Activated CD8-positive, alpha-beta memory T cell treated with anti-CD3 and anti-CD28 coated beads, Interleukin-2, amount 50 U/mL, for 1 hour (primary cell): ENCODE data around the gene DDX39A.
A peak's percentile ranks its signal among the peaks of the same experiment; 100 is the strongest.
"Not testable (repeated sequence)": the region's sequence is repeated elsewhere in the genome, so short reads cannot be mapped to it uniquely, and the experiment has no call there.

Experiments
- DNase-seq: peaks from one replicate; pipeline ENCODE4 v3.0.0-alpha.2; 2020; ENCODE audit errors: extremely low read depth

DDX39A gene

GRCh38 chr19:14419106-14419813 lies at the start of gene DDX39A:
DDX39A (minus strand) TSS chr19:14419341; CDS start chr19:14413220, 6,121 bp downstream.
- peak; percentile 98 for DNase-seq

DNA sequence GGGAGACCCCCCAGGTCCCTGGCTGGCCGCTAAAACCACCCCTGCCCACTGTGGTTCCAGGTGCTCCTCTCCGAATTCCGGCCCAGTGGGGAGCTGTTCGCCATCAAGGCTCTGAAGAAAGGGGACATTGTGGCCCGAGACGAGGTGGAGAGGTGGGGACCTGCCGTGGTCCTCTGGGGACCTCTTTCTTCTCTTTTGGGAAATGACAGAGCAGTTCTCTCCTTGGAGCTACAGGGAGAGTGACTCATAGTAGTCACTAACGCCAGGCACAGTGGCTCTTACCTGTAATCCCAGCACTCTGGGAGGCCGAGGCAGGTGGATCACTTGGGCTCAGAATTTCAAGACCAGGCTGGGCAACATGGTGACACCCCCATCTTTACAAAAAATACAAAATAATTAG lies 48.7 kb upstream of the DDX39A start:
- no peak for DNase-seq

GRCh38 chr19:14467391-14467790 lies 48.2 kb upstream of the DDX39A start:
- no peak for DNase-seq

DNA sequence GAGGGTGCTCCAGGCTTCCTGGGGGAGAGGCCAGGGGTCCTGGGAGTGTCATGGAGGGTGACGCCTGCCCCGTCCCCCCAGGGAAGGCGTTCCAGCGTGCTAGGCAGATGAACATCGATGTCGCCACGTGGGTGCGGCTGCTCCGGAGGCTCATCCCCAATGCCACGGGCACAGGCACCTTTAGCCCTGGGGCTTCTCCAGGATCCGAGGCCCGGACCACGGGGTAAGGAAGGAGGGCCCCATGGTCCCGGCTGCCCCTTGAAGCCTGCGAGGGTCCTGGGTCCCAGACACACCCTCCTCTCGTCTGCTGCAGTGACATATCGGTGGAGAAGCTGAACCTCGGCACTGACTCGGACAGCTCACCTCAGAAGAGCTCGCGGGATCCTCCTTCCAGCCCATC lies 44.6 kb upstream of the DDX39A start:
- DNase-seq = no peak

- DNase-seq = not testable (repeated sequence)
These were observed 43.3 kb upstream of the DDX39A start for GRCh38 chr19:14462401-14462800.

DNA sequence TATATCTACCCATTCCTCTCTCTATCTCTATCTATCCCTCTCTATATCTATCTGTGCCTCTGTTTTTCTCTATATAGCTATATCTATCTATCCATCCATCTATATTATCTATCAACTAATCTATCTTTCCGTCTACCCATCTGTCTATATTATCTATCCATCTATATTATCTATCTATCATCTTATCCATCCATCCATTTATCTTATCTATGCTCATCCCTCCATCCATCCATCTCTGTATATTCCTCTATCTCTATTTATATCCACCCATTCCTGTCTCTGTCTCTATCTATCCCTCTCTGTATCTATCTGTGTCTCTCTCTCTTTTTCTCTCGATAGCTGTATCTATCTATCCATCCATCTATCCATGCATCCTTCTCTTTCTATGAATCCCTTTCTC lies 41.8 kb upstream of the DDX39A start:
- DNase-seq = no peak

GRCh38 chr19:14459703-14460102 lies 40.6 kb upstream of the DDX39A start:
- no peak for DNase-seq

GRCh38 chr19:14452303-14452702 lies 33.2 kb upstream of the DDX39A start:
- DNase-seq = not testable (repeated sequence)

DNA sequence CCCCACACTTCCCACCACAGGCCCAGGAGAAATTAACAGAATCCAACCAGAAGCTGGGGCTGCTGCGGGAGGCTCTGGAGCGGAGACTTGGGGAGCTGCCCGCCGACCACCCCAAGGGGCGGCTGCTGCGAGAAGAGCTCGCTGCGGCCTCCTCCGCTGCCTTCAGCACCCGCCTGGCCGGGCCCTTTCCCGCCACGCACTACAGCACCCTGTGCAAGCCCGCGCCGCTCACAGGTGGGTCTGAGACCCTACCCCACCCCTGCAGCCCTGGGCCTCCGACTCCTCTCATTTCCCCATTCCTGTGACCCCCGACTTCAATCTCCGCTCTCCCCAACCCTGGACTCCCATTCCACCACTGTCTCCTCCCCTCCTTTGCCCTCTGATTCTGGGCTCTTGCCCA lies 31.7 kb upstream of the DDX39A start:
- DNase-seq = no peak

GRCh38 chr19:14450168-14450874 lies 31.2 kb upstream of the DDX39A start:
- DNase-seq = no peak

- DNase-seq = no peak
These were observed 30.2 kb upstream of the DDX39A start for GRCh38 chr19:14449321-14449720.

DNA sequence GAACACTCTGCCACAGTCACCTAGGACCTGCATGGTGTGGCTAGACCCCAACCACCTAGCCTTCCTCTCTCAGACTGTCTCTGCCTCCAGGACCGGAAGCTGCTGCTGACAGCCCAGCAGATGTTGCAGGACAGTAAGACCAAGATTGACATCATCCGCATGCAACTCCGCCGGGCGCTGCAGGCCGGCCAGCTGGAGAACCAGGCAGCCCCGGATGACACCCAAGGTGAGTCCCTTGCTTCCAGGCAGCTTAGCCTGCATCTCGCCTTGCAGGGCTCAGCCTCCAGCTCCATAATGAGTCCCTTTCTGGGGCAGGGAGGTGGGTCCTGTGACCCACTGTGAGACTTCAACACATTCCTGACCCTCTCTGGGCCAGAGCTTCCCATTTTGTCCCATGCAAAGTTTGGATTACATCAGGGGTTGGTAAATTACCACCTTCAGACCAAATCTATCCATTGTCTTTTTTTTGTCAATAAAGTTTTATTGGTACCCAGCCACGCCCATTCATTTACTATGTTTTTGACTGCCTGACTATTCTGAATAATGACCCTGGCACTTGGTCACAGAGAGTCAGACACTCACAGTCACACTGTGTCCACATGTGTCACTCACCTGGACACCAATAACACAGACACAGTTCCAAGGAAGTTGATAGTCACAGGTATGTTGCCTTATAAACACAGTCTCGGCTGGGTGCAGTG lies 27.3 kb upstream of the DDX39A start:
- DNase-seq = no peak

DNA sequence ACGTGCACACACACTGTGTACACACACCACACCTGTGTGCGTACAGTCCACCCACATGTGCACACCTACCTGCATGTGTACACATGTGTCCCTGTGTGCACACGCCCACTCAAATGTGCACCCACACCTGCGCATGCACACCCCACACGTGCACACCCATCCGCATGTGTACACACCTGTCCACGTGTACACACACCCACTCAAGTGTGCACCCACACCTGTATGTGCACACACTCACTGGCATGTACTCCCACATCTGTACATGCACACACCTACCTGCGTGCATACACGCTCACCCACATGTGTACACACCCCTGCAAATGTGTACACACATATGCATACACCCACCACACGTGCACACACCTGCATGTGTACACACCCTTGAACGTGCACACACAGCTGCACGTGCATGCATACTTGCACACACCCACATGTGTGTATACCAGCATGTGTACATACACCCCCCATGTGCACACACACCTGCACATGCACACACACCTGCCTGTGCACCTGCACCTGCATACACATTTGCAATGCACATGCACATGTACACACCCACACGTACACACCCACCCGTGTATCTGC lies 24.6 kb upstream of the DDX39A start:
- no peak for DNase-seq

GRCh38 chr19:14442891-14443631 lies 23.9 kb upstream of the DDX39A start:
- no peak for DNase-seq

- DNase-seq = no peak
These were observed 22.1 kb upstream of the DDX39A start for GRCh38 chr19:14441041-14441938.

DNA sequence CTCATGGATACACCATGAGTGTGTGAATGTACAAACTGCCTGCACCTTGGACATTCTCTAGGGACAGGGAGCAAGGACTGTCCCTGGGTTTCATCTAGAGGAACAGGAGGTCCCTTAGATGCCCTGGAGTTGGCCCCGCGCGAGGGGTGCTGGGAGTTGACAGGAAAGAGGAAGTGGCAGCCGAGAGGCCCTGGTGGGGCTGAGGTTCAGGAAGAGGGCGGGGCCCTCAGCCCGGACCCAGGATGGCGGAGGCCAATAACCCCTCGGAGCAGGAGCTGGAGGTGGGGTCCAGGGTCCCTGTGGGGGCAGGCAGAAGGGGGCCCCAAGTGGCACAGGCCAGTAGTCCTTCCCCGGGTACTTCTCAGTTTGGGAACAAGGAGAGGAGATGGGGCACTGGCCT lies 20.9 kb upstream of the DDX39A start:
- no peak for DNase-seq

GRCh38 chr19:14439014-14439413 lies 19.9 kb upstream of the DDX39A start:
- DNase-seq = no peak

- no peak for DNase-seq
These were observed 18.5 kb upstream of the DDX39A start for GRCh38 chr19:14437578-14438140.

DNA sequence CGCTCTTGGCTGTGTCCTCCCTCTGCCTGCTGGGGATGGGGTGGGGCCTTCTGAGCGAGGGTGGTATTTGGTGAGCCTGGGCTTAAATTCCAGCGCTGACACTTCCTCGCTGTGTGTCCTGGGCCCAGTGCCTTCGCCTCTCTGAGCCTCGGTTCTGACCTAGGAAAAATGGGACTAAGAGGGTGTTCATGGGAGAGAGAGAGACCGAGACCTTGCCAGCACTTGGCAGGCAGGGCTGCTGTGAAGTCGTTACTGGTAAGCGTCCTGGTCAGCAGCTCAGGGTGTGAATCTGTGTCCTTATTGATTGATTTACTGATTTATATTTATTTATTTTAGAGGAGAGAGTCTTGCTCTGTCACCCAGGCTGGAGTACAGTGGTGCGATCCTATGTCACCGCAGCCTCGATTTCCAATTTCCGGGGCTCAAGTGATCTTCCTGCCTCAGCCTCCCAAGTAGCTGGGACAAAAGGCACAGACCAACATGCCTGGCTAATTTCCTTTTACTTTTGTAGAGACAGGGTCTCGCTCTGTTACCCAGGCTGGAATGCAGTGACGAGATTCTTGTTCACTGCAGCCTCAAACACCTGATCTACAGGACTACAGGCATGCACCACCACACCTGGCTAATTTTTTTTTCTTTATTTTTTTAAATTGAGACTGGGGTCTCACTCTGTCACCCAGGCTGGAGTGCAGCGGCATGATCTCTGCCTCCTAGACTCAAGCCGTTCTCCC lies 16.3 kb upstream of the DDX39A start:
- DNase-seq = no peak
